ENCODE results near the gene RNF213. TPM values are rescaled to one million over a fixed set of nuclear protein-coding genes. Genes with fewer than 3 reads are reported as not detected.

RNF213 gene
- polyA plus RNA-seq, 1 donor (not counting 4 experiments of a cell fraction or from before 2014, with no cell fraction given), result 24.4 TPM

GRCh38 chr17:80308692-80309517, 48.3 kb downstream of the RNF213 start:
- Histone ChIP-seq H3K36me3 (ENCODE audit: control insufficient read depth in 2 of 2, extremely low read depth in 1 of 2, insufficient read depth in 2 of 2, low read length in 2 of 2) (peaks cover 26 to 32% of the 10 kb centered on the region in 2 experiments), H3K4me1 (ENCODE audit: control insufficient read depth, extremely low read depth, insufficient read depth, low read length) (no peaks in the 10 kb centered on the region), H3K27ac (ENCODE audit: control insufficient read depth, insufficient read depth, low read length) (no peak overlapping the region), H3K27me3 (ENCODE audit: control insufficient read depth, extremely low read depth, insufficient read depth, low read length) (no peaks in the 10 kb centered on the region), H2AFZ (ENCODE audit: control insufficient read depth, low read length) (no peak overlapping the region), H3K9me1 (ENCODE audit: control insufficient read depth, extremely low read depth, insufficient read depth, low read length) (no peaks in the 10 kb centered on the region), H3K9me3 (ENCODE audit: control insufficient read depth, low read depth, low read length) (no peaks in the 10 kb centered on the region), H4K20me1 (ENCODE audit: control insufficient read depth, extremely low read depth, insufficient read depth, low read length) (no peaks in the 10 kb centered on the region), H3K4me2 (ENCODE audit: control insufficient read depth, extremely low read depth, insufficient read depth, low read depth, low read length) (no peak overlapping the region), H3K9ac (ENCODE audit: control insufficient read depth, extremely low read depth, insufficient read depth, low read length) (no peak overlapping the region), H3K4me3 (ENCODE audit: control insufficient read depth in 2 of 3, extremely low read depth in 1 of 3, insufficient read depth in 2 of 3, low read depth in 1 of 3, low read length in 3 of 3) (no peak overlapping the region), H3K79me2 (ENCODE audit: control insufficient read depth, insufficient read depth, low read length) (no peaks in the 10 kb centered on the region)
- dilution Hi-C loops (cut with MboI; ENCODE audit: extremely low pct_ligation_motif_present, low sequenced_read_pairs), result no loop called here
- TF ChIP-seq CTCF (optimal IDR thresholded peaks at IDR 0.05 in 1 of 3, IDR thresholded peaks at IDR 0.05 in 1 of 3, conservative IDR thresholded peaks at IDR 0.05 in 1 of 3; ENCODE audit: extremely low read depth in 1 of 3, insufficient read depth in 2 of 3, low read length in 3 of 3) (no peak), EZH2 (IDR thresholded peaks at IDR 0.05; ENCODE audit: low read length) (no peak)
- FAIRE-seq (no peak), DNase-seq (ENCODE audit: low read depth, low spot score) (no peak)

- Histone ChIP-seq H3K36me3 (ENCODE audit: control insufficient read depth in 2 of 2, extremely low read depth in 1 of 2, insufficient read depth in 2 of 2, low read length in 2 of 2) (peaks cover 24 to 29% of the 10 kb centered on the region in 2 experiments), H2AFZ (ENCODE audit: control insufficient read depth, low read length) (no peak overlapping the region), H3K9ac (ENCODE audit: control insufficient read depth, extremely low read depth, insufficient read depth, low read length) (no peak overlapping the region), H3K79me2 (ENCODE audit: control insufficient read depth, insufficient read depth, low read length) (no peaks in the 10 kb centered on the region), H3K9me1 (ENCODE audit: control insufficient read depth, extremely low read depth, insufficient read depth, low read length) (no peaks in the 10 kb centered on the region), H3K27ac (ENCODE audit: control insufficient read depth, insufficient read depth, low read length) (no peak overlapping the region), H3K9me3 (ENCODE audit: control insufficient read depth, low read depth, low read length) (no peaks in the 10 kb centered on the region), H3K27me3 (ENCODE audit: control insufficient read depth, extremely low read depth, insufficient read depth, low read length) (no peaks in the 10 kb centered on the region), H3K4me3 (ENCODE audit: control insufficient read depth in 2 of 3, extremely low read depth in 1 of 3, insufficient read depth in 2 of 3, low read depth in 1 of 3, low read length in 3 of 3) (no peak overlapping the region), H4K20me1 (ENCODE audit: control insufficient read depth, extremely low read depth, insufficient read depth, low read length) (no peaks in the 10 kb centered on the region), H3K4me1 (ENCODE audit: control insufficient read depth, extremely low read depth, insufficient read depth, low read length) (no peaks in the 10 kb centered on the region), H3K4me2 (ENCODE audit: control insufficient read depth, extremely low read depth, insufficient read depth, low read depth, low read length) (no peak overlapping the region)
- FAIRE-seq (no peak), DNase-seq (ENCODE audit: low read depth, low spot score) (no peak)
- no peak for TF ChIP-seq EZH2 (IDR thresholded peaks at IDR 0.05; ENCODE audit: low read length)
- dilution Hi-C loops (cut with MboI; ENCODE audit: extremely low pct_ligation_motif_present, low sequenced_read_pairs), result no loop called here
Measured at GRCh38 chr17:80311216-80311827, 50.7 kb downstream of the RNF213 start.

Measured in keratinocyte (primary cell).